Panc1 (cell line): Measurements from ENCODE around the gene EPHB2.

Experiments
- POLR2AphosphoS5 ChIP-seq: IDR thresholded peaks from 2 replicates; pipeline ENCODE4 v1.6.1; 2012; ENCODE audit warnings: mild to moderate bottlenecking, low read depth, low read length, moderate library complexity
- SIN3A ChIP-seq: IDR thresholded peaks from 2 replicates; pipeline ENCODE4 v1.6.1; 2012; ENCODE audit warnings: low read depth, mild to moderate bottlenecking, low read length, moderate library complexity, borderline replicate concordance; ENCODE audit not compliant: insufficient read depth
- TCF7L2 ChIP-seq: IDR thresholded peaks from 2 replicates; pipeline ENCODE4 v1.6.1; 2011; ENCODE audit warnings: mild to moderate bottlenecking, low read depth, low read length, inconsistent platforms
- TF ChIP-seq, protein P1 (sequence below): fragments of 450-650 bp; IDR thresholded peaks from 2 replicates; pipeline ENCODE4 v1.5.1; 2017; ENCODE audit warnings: mild to moderate bottlenecking
- TF ChIP-seq, protein P2 (sequence below), 2 experiments: IDR thresholded peaks; 2 replicates each; pipeline ENCODE4 v1.6.1; 2011 to 2012; ENCODE audit warnings: low read depth in 2 of 2, control low read depth in 1 of 2, low read length in 1 of 2, mild to moderate bottlenecking in 1 of 2, moderate library complexity in 1 of 2; ENCODE audit not compliant: insufficient read depth in 1 of 2

DNA sequence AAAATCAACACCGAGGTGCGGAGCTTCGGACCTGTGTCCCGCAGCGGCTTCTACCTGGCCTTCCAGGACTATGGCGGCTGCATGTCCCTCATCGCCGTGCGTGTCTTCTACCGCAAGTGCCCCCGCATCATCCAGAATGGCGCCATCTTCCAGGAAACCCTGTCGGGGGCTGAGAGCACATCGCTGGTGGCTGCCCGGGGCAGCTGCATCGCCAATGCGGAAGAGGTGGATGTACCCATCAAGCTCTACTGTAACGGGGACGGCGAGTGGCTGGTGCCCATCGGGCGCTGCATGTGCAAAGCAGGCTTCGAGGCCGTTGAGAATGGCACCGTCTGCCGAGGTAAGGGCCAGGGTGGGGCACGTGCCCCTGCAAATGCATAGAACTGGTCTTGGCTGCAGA, 74.1 kb downstream of the EPHB2 start:
- TF ChIP-seq, protein P1, sequence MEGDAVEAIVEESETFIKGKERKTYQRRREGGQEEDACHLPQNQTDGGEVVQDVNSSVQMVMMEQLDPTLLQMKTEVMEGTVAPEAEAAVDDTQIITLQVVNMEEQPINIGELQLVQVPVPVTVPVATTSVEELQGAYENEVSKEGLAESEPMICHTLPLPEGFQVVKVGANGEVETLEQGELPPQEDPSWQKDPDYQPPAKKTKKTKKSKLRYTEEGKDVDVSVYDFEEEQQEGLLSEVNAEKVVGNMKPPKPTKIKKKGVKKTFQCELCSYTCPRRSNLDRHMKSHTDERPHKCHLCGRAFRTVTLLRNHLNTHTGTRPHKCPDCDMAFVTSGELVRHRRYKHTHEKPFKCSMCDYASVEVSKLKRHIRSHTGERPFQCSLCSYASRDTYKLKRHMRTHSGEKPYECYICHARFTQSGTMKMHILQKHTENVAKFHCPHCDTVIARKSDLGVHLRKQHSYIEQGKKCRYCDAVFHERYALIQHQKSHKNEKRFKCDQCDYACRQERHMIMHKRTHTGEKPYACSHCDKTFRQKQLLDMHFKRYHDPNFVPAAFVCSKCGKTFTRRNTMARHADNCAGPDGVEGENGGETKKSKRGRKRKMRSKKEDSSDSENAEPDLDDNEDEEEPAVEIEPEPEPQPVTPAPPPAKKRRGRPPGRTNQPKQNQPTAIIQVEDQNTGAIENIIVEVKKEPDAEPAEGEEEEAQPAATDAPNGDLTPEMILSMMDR: no peak
- TF ChIP-seq POLR2AphosphoS5: no peak
- TF ChIP-seq SIN3A: no peak
- TF ChIP-seq TCF7L2: no peak
- TF ChIP-seq, protein P2, sequence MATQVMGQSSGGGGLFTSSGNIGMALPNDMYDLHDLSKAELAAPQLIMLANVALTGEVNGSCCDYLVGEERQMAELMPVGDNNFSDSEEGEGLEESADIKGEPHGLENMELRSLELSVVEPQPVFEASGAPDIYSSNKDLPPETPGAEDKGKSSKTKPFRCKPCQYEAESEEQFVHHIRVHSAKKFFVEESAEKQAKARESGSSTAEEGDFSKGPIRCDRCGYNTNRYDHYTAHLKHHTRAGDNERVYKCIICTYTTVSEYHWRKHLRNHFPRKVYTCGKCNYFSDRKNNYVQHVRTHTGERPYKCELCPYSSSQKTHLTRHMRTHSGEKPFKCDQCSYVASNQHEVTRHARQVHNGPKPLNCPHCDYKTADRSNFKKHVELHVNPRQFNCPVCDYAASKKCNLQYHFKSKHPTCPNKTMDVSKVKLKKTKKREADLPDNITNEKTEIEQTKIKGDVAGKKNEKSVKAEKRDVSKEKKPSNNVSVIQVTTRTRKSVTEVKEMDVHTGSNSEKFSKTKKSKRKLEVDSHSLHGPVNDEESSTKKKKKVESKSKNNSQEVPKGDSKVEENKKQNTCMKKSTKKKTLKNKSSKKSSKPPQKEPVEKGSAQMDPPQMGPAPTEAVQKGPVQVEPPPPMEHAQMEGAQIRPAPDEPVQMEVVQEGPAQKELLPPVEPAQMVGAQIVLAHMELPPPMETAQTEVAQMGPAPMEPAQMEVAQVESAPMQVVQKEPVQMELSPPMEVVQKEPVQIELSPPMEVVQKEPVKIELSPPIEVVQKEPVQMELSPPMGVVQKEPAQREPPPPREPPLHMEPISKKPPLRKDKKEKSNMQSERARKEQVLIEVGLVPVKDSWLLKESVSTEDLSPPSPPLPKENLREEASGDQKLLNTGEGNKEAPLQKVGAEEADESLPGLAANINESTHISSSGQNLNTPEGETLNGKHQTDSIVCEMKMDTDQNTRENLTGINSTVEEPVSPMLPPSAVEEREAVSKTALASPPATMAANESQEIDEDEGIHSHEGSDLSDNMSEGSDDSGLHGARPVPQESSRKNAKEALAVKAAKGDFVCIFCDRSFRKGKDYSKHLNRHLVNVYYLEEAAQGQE (IDR thresholded peaks at IDR 0.05; ENCODE audit: insufficient read depth in 1 of 2, low read depth in 2 of 2, low read length in 1 of 2): no peak
